GM19455 (cell line): ENCODE measurements around the gene BNC1.
"Not testable (repeated sequence)": the region's sequence is repeated elsewhere in the genome, so short reads cannot be mapped to it uniquely, and the experiment has no call there.

Experiments used
- ATAC-seq: cut with Tn5 transposase; IDR thresholded peaks from one replicate; pipeline ENCODE4 v1.9.1; 2021; ENCODE audit not compliant: unreplicated experiment

BNC1 gene

DNA sequence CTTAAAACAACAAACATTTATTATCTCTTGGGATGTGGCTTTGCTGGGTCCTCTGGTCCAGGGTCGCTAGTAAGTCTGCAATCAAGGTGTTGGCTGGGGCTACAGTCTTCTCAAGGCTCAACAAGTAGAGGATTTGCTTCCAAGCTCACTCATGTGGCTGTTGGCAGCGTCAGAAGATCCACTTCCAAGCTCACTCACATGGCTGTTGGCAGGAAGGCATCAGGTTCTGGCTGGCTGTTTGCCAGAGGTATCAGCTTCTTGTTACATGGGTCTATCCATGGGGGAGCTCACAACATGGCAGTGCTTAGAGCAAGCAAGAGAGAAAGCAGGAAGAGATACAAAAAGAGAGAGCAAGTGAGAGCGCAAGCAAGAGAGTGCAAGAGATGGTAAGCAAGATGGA lies 15.0 kb upstream of the BNC1 start:
- ATAC-seq = no peak

DNA sequence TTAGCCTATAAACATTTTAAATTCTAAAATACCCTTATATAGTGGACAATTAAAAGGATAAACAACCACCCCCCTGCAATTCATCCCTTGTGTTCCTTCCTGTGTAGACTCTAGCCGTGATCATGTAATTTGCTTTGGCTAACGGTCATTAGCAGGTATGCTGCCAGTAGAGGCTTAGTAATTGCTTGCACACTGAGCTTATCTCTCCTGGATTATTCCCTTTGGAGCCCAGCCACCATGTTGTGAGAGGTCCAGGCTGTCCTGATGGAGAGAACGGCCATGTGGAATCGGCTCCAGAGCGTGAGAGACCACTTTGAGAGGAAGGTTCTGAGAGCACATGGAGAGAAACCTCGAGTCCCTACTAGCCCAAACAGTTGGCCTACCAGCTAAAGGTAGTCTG lies 11.0 kb upstream of the BNC1 start:
- no peak for ATAC-seq

DNA sequence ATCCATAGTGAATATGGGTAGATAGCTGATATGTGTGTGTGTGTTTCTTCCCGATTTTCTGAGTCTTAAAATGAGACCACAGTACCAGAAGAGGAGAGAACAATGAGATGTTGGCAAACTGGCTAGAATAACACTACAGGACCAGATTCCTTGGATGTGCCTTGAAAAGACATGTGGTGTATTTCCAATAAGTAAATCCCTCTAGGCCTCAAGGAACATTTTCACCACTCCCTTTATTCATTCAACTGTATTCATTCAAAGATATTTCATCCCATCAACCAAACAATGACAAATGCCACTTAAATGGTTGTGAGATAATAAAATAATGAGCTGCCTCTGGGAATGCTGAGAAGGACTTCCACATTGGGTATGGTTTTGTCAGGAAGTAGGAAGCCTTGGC lies 8.7 kb upstream of the BNC1 start:
- ATAC-seq = no peak

DNA sequence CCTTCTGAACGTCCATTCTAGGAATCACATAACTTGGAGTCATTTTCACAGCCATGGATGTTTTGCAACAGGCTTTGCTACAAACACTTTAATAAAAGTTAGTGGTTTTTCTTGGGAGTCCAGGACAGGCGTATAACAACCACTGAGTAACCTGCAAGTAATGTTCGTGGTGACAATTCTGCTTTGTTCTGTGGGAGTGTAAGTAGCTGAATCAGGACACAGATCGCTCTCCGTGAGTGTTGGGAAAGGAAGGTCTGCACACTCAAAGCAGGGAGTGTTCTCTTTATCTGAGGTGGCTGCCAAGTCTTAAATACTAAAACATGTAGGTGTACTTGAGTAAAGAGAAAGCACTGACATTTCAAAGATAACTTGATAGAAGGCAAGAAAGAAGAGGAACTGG lies 7.9 kb upstream of the BNC1 start:
- no peak for ATAC-seq

DNA sequence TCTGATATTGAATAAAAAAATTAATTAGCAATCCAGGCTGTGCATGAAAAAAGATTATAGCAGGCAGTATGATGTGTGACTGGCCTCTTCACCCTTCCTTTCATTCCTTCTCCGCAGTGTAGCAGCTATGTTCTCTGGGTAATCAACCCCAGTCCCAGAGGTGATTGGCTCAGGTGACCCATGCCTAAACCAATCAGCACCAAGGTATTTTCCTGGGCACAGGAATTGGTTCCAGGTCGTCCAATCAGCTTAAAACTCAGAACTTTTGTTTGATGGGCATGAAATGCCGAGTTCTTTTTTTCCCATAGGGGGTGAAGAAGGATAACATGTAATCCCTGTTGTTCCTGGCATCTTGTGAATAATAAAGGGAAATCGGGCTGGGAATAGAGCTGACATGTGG lies 5.8 kb upstream of the BNC1 start:
- ATAC-seq = no peak

DNA sequence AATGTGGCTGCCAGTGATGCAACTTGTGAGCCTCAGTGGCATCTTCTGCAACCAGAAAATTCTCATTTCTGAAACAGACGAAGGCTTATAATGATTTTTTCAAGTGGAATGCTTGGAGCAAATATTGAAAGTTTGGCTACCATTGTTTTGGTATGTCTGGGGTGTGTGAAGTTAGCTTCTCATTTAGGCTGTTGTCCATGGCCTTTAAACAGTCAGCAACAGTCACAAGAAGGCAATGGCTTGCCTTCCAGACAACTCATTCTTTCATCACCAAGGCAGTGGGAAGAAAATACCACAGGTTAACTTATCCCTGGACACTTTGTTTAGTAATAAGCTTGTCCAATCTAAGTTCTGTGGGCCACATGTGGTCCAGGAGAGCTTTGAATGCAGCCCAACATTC lies 4.7 kb upstream of the BNC1 start:
- ATAC-seq = no peak

DNA sequence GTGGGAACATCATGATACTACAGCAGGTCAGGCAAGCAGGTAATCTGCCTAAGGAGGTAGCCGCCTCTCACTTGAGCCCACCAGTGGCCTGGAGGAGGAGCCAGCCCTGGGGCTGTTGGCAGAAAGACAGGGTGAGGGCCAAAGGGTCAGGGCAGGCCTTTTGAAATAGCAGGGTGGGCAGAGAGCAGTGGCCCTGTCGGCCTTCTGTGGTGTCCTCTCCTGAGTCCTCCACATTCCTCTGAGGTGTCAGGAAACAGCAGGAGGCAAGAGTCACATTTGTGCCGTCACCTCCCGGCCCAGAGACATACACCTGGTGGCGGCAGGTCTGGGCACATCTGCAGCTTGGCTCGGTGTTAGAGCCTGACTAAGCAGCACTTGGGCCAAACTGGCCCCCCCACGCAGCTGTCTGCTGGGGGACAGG lies 3.9 kb upstream of the BNC1 start:
- ATAC-seq = no peak

DNA sequence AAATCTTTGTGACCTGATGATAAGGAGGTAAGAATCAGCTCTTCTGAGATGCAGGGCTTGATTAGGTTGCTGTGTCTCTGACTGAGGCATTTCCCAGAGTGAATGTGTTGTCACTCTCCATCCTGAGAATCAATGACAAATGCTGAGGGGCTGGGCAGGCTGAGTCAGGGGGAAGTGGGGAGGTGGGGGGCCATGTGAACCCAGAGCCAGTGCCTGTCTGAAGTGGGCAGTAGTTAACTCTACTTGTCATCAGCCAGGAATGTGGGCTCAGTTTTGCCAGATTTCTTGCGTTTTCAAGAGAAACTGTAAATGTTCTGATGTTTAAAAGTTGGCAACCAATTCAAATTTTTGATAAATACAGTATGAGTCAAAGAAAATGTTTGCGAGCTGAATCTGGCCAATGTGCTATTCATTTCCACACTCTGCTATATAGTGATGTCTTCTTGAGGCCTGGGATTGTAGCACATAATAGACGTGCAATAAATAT lies 3.1 kb upstream of the BNC1 start:
- ATAC-seq = no peak

DNA sequence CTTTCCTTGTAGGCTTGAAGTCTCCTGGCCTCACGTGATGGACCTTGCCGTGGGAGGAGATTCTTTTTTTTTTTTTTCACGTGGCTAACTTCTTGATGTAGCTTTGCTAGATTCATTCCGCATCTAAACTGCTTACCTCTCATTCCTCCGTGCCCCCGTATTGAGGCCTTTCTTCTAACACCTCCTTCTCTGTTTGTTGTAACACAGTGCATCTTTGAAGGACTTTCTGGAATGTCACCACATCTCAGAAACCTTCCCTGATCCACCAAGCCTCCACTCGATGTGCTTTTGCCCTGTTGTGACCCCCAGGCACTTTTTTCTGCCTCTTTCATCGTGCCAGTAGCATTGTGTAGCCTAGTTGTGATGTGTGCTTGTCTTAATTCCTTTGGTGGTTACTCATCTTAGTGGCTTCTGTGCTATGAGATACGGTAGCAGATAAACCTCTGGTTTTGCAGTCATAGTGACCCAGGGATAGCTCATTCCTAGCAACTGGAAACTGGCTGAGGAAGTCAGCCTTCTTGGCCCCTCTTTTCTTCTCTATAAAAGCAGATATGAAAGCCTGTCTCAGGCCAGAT lies 1.6 kb upstream of the BNC1 start:
- no peak for ATAC-seq

DNA sequence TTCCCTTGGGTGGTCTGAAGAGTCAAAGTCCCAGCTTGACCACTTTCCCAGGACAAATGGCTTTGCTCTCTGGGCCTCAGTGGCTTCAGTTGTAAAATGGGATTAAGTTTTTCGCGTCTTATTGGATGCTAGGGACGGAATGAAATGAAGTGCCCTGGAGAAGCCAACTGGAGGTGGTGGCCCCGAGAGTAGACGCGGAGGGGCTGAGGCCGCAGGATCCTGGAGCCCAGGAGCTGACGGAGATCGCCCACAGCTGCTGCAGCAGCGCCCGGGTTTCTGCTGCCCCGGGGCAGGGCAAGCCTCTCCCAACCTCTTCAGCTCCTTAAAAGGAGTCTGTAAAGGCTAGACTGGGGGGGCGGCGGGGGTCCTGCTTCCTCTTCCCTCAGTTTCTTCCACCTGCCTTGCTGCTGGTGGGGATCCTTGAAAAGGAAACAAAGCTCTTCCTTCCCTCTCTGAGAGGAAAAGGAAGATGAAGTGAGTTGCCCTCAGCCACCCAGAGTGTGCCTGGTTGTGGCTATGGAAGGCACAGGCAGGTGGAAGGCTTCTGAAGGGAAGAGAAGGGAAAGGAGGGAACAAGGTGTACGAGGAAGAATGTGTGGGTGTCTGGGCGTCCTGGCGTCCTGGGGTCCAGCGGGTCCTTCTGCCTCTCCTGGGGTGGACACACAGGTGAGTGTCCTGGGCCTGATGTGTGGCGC lies 967 bp upstream of the BNC1 start:
- no peak for ATAC-seq

DNA sequence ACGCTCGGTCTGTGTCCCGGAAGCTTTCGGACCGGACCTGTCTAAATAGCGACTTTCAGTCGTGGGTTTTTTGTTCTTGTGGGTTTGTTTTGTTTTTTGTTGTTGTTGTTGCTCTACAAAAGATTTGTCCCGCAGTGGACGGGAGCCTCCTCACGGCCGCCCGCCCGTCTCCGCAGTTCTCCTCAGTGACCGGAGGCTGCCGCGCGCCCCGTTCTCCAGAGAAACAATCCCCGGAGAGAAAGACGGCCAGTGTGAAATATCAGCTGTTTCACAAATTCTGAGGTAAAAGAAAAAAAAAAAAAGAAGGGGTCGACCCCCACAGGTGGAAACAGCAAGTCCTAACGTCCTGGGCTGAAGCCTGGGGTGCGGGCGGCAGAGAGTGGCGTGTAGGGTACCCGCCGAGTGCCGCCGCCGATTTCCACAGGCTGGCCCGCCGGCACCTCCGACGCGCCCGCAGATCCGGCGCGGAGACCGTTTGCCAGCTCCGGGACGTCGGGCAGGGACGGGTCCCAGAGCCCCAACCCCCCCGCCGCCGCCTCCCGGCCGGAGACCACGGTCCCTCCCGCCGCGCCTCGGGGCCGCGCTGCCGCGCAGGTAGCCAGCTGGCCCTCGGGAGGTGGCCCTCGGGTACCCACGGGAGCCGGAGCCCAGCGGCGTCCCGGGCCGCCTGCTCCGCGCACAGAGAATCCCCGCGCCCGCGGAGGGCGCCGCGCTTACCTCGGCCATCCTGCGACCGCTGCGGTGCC lies 478 bp downstream of the BNC1 start:
- no peak for ATAC-seq

DNA sequence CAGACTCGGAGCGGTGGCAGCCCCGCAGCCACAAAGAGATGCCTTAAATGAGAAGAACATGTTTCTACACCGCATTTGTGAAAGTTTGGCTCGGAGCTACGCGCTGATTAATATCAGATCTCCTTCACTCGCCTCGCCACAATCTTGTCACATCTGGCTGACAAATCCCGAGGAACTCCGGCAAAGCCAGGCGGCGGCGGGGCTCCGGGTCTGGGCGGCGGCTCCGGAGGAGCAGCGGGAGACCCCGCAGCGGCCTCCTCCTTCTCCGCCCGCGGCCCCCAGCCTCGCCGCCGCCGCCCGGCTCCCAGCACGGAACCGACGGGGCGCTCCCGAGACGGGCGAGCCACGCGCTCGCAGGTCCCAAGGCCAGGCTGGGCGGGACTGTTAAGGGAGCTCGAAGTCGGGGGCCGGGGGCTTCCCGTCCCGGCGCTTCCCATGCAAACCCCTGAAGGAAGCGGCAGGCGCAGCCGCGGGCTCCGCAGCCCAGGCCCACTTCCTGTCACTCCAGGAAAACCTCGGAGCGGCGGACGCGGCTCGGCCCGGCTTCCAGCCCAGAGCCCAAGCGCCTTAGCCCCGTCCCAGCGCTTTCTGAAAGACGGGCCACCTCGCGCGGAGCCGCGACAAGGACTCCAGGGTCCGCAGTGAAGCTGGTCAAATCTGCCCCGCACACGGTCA lies 1.2 kb downstream of the BNC1 start:
- ATAC-seq = no peak

DNA sequence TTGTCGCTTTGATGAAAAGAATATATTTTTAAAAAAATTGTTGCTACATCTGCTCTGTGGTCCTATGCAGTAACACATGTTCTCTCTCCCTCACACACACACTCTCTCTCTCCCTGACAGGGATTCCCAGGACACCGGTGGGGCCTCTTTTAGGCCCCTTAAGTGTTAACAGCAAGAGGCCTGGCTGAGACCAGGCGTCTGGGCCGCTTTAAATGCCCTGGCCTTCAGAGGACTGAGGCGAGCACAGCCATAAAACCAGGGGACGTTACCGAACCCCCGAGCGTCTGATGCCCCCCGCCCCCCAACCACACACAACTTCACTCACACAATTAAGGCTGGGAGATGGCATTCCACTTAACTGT lies 1.7 kb downstream of the BNC1 start:
- ATAC-seq = no peak

DNA sequence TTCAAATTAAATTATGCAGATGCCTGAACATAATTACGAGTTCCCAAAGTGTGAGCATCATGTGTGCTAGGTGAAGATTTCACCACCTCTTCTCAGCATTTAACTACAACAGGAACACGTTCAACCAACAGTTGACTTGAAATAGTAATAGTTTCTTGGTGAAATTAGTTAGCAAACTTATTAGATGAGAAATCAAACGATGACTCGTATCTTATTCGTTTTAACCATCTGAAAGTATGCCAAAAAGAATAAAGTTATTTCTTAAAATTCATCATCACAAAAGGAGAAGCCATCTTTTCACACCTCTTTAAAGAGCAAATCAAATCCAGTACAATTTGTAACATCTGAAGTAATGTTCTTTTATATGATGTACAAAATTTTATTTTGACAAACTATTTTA lies 2.3 kb downstream of the BNC1 start:
- ATAC-seq = no peak

DNA sequence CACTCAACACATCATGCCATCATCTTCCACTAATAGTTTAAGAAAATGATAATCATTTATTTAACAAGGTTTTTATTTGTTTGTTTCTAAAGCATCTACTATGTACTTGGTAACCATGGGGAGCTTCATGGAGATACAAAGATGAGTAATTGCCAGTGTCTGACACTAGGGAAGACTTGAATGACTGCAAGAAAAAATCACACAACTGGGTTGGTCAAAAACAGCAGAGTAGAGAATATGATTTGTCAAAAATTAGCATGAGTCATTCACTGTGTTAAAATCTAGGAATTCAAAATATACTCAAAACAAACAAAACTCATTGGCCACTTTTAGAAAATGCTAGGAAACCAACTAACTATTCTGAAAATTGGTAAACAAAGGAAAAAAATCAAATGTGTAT lies 6.3 kb downstream of the BNC1 start:
- ATAC-seq = no peak

DNA sequence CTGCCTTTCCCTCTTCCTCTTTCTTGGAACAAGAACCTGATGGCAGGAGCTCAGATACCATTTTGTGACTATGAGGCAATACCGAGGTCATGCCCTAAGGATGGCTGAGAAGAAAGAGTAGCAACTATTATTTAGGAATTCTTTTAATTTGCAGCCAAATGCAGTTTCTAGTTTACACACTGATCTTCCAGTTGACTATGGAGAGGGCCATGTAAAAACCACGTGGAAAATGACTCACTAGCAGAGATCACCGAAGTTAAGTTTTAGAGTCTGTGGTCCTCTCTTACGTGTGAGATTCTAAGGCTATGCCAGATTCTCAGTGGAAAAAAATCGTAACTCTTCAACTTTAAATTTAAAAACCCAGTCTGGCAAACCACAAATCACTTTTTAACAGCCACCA lies 7.8 kb downstream of the BNC1 start:
- no peak for ATAC-seq

DNA sequence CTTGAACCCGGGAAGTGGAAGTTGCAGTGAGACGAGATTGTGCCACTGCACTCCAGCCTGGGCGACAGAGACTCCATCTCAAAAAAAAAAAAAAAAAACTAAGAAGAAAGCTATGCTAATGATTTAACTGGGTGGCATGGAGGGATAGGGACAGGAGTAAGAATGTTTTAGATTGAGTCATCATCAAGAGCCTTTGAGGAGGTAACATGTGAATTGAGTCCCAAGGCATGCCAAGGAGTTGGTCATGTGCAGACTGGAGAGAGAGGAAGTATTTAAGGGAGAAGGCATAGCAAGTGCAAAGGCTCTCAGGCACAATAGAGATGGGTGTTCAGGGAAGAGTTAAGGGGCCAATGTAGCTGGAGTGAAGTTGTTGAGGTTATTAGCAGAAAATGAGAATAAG lies 9.1 kb downstream of the BNC1 start:
- ATAC-seq = no peak

DNA sequence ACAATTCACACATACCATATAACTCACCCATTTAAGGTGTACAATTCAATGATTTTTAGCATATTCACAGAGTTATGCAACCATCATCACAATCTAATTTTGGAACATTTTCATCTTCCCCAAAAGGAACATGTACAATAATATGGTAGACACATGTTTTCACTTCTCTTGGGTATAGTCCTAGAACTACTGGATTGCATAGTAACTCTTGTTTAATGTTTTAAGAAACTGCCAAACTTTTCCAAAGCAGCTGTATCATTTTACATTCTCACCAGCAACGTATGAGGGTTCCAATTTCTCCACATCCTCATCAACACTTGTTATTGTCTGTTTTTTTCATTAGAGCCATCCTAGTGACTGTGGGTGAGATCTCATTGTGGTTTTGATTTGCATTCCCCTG lies 14.3 kb downstream of the BNC1 start:
- ATAC-seq = no peak

DNA sequence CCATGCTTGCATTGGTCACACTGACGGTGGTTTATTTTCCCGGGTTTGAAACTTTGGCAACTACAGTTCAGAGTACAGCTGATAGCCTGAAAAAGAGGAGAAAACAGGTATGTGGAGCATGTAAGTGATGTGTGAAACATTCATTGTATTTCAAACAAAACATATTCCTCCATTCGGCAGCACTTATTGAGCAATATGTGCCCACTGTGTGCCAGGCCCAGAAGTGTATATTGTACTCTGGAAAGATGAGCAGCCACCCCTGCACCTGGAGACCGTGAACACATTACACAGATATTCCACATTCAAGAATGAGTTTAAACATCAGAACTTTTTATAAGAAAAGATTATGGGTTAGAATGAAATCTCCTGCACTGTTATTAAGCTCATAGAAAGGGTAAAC lies 16.3 kb downstream of the BNC1 start:
- no peak for ATAC-seq

DNA sequence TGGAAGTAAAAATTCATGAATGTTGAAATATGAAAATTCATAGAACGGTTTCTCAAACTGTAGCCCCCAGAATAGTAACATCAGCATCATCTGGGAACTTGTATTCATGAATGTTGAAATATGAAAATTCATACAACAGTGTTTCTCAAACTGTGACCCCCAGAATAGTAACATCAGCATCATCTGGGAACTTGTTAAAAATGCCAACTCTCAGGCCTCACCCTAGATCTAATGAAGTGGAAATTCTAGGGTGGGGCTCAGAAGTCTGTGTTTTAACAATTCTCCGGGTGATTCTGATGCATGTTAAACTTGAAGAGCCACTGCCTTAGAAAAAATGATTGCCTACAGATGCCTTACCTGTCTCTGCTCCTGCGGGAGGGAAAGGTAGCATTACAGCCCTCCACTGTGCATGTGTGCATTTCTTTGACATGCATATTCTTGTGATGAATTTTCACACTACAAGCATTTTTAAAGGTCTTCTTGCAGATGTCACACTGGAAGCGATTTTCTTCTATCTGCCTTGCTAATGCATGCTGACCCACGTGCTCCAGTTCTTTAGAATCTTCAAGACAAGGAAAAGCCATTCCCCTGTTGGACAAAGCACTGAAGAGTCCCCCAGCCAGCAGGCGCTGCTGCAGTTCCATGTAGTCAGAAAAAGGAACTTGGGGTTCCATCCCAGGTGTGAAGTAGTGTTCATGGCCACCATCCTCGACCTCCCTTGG lies 21.7 kb downstream of the BNC1 start:
- ATAC-seq = no peak

DNA sequence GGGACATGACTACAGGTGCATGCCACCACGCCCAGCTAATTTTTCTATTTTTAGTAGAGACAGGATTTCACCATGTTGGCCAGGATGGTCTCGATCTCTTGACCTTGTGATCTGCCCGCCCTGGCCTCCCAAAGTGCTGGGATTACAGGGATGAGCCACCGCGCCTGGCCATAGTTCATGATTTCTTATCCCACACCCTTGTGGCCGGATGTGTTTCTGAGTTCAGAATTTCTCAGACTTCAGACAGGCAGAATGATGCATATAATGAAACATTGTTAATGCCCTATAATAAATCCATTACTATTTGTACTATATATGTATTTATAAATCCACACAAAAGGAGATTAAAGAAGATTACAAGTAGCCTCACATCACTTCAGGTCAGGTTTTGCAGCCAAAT lies 22.3 kb downstream of the BNC1 start:
- not testable (repeated sequence) for ATAC-seq
